ENCODE measurements around the gene ADPRHL1.

Gene ADPRHL1

GRCh38 chr13:113357529-113357928 is 95.8 kb downstream of the ADPRHL1 start:
- peaks cover 51% of the 10 kb centered on the region for H3K27me3 ChIP-seq
- no peaks in the 10 kb centered on the region for H3K9me3 ChIP-seq
- no peaks in the 10 kb centered on the region for H3K4me1 ChIP-seq (ENCODE audit: control insufficient read depth in 1 of 2, insufficient read depth in 1 of 2, low read depth in 1 of 2, low read length in 1 of 2)
- no peak overlapping the region for H3K27ac ChIP-seq
- no peak for TF ChIP-seq CTCF (IDR thresholded peaks at IDR 0.05)
- no peak overlapping the region for H3K4me3 ChIP-seq (ENCODE audit: low read depth in 1 of 2, low read length in 1 of 2)
- no peaks in the 10 kb centered on the region for H3K36me3 ChIP-seq

GRCh38 chr13:113356596-113356995 is 96.7 kb downstream of the ADPRHL1 start:
- Histone ChIP-seq H3K4me1 (ENCODE audit: control insufficient read depth in 1 of 2, insufficient read depth in 1 of 2, low read depth in 1 of 2, low read length in 1 of 2) (no peaks in the 10 kb centered on the region), H3K27ac (no peak overlapping the region), H3K9me3 (no peaks in the 10 kb centered on the region), H3K4me3 (ENCODE audit: low read depth in 1 of 2, low read length in 1 of 2) (no peak overlapping the region), H3K36me3 (no peaks in the 10 kb centered on the region), H3K27me3 (peaks cover 42% of the 10 kb centered on the region)
- no peak for TF ChIP-seq CTCF (IDR thresholded peaks at IDR 0.05)

- no peak overlapping the region for H3K4me3 ChIP-seq (ENCODE audit: low read depth in 1 of 2, low read length in 1 of 2)
- no peaks in the 10 kb centered on the region for H3K9me3 ChIP-seq
- no peak overlapping the region for H3K27ac ChIP-seq
- TF ChIP-seq CTCF (IDR thresholded peaks at IDR 0.05) = no peak
- H3K36me3 ChIP-seq = no peaks in the 10 kb centered on the region
- H3K4me1 ChIP-seq (ENCODE audit: control insufficient read depth in 1 of 2, insufficient read depth in 1 of 2, low read depth in 1 of 2, low read length in 1 of 2) = no peaks in the 10 kb centered on the region
- H3K27me3 ChIP-seq = peaks cover 32% of the 10 kb centered on the region
These were observed 97.7 kb downstream of the ADPRHL1 start for GRCh38 chr13:113355621-113356020.

- no peak overlapping the region for H3K4me3 ChIP-seq (ENCODE audit: low read depth in 1 of 2, low read length in 1 of 2)
- H3K27ac ChIP-seq = no peak overlapping the region
- no peaks in the 10 kb centered on the region for H3K4me1 ChIP-seq (ENCODE audit: control insufficient read depth in 1 of 2, insufficient read depth in 1 of 2, low read depth in 1 of 2, low read length in 1 of 2)
- no peak for TF ChIP-seq CTCF (IDR thresholded peaks at IDR 0.05)
- H3K36me3 ChIP-seq = no peaks in the 10 kb centered on the region
- peaks cover 26% of the 10 kb centered on the region for H3K27me3 ChIP-seq
- H3K9me3 ChIP-seq = no peaks in the 10 kb centered on the region
These were observed 98.3 kb downstream of the ADPRHL1 start for GRCh38 chr13:113354831-113355610.

GRCh38 chr13:113353254-113353653 is 100.0 kb downstream of the ADPRHL1 start:
- Histone ChIP-seq H3K4me3 (ENCODE audit: low read depth in 1 of 2, low read length in 1 of 2) (no peak overlapping the region), H3K9me3 (peaks cover 1% of the 10 kb centered on the region), H3K36me3 (no peaks in the 10 kb centered on the region), H3K4me1 (ENCODE audit: control insufficient read depth in 1 of 2, insufficient read depth in 1 of 2, low read depth in 1 of 2, low read length in 1 of 2) (no peaks in the 10 kb centered on the region), H3K27me3 (peaks cover 8% of the 10 kb centered on the region), H3K27ac (no peak overlapping the region)
- no peak for TF ChIP-seq CTCF (IDR thresholded peaks at IDR 0.05)

Measured in neutrophil (primary cell).